Loucy (cell line): Measurements from ENCODE around the gene MAPK1.

Experiments
- EZH2phosphoT487 ChIP-seq: fragments of 200-600 bp; IDR thresholded peaks from 2 replicates; pipeline ENCODE4 v1.6.1; 2018; ENCODE audit warnings: antibody characterized with exemption, mild to moderate bottlenecking, moderate library complexity, borderline replicate concordance
- TF ChIP-seq, protein P1 (sequence below): fragments of 200-600 bp; sonication (generic); conservative IDR thresholded peaks from 2 replicates; pipeline ENCODE4 v1.5.1; 2014; ENCODE audit warnings: mild to moderate bottlenecking, antibody characterized with exemption, low read length

DNA sequence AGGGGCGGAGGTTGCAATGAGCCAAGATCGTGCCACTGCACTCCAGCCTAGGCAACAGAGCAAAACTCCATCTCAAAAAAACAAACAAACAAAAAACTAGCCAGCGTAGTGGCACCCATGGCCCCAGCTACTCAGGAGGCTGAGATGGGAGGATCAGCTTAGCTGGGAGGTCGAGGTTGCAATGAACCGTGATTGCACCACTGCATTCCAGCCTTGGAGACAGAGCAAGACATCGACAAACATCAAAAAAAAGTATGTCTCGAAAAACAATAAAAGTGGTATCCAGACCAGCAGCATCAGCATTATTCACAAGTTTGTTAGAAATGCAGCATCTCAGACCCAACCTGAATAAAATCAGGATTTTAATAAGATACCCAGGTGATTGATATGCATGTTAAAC is 6.2 kb upstream of the MAPK1 start:
- TF ChIP-seq, protein P1, sequence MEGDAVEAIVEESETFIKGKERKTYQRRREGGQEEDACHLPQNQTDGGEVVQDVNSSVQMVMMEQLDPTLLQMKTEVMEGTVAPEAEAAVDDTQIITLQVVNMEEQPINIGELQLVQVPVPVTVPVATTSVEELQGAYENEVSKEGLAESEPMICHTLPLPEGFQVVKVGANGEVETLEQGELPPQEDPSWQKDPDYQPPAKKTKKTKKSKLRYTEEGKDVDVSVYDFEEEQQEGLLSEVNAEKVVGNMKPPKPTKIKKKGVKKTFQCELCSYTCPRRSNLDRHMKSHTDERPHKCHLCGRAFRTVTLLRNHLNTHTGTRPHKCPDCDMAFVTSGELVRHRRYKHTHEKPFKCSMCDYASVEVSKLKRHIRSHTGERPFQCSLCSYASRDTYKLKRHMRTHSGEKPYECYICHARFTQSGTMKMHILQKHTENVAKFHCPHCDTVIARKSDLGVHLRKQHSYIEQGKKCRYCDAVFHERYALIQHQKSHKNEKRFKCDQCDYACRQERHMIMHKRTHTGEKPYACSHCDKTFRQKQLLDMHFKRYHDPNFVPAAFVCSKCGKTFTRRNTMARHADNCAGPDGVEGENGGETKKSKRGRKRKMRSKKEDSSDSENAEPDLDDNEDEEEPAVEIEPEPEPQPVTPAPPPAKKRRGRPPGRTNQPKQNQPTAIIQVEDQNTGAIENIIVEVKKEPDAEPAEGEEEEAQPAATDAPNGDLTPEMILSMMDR = no peak
- TF ChIP-seq EZH2phosphoT487 = no peak
